ENCODE results near the gene H2BK1.

H2BK1 gene

GRCh38 chr7:151245360-151246101 lies 35.2 kb upstream of the H2BK1 start:
- DNase-seq (ENCODE audit: low read depth in 1 of 2, low spot score in 1 of 2), result no peak

GRCh38 chr7:151244841-151245346 lies 34.6 kb upstream of the H2BK1 start:
- no peak for DNase-seq (ENCODE audit: low read depth in 1 of 2, low spot score in 1 of 2)

GRCh38 chr7:151244196-151244840 lies 34.0 kb upstream of the H2BK1 start:
- no peak for DNase-seq (ENCODE audit: low read depth in 1 of 2, low spot score in 1 of 2)

GRCh38 chr7:151243408-151244195 lies 33.3 kb upstream of the H2BK1 start:
- DNase-seq (ENCODE audit: low read depth in 1 of 2, low spot score in 1 of 2), result no peak

- DNase-seq (ENCODE audit: low read depth in 1 of 2, low spot score in 1 of 2), result no peak
Measured at GRCh38 chr7:151243045-151243349, 32.7 kb upstream of the H2BK1 start.

GRCh38 chr7:151242159-151243044 lies 32.1 kb upstream of the H2BK1 start:
- no peak for DNase-seq (ENCODE audit: low read depth in 1 of 2, low spot score in 1 of 2)

GRCh38 chr7:151241755-151242096 lies 31.4 kb upstream of the H2BK1 start:
- no peak for DNase-seq (ENCODE audit: low read depth in 1 of 2, low spot score in 1 of 2)

- no peak for DNase-seq (ENCODE audit: low read depth in 1 of 2, low spot score in 1 of 2)
Measured at GRCh38 chr7:151240942-151241754, 30.9 kb upstream of the H2BK1 start.

- DNase-seq (ENCODE audit: low read depth in 1 of 2, low spot score in 1 of 2), result no peak
Measured at GRCh38 chr7:151240536-151240935, 30.2 kb upstream of the H2BK1 start.

GRCh38 chr7:151239837-151240459 lies 29.7 kb upstream of the H2BK1 start:
- DNase-seq (ENCODE audit: low read depth in 1 of 2, low spot score in 1 of 2), result no peak

- no peak for DNase-seq (ENCODE audit: low read depth in 1 of 2, low spot score in 1 of 2)
Measured at GRCh38 chr7:151238924-151239836, 28.9 kb upstream of the H2BK1 start.

GRCh38 chr7:151238190-151238810 lies 28.0 kb upstream of the H2BK1 start:
- no peak for DNase-seq (ENCODE audit: low read depth in 1 of 2, low spot score in 1 of 2)

- DNase-seq (ENCODE audit: low read depth in 1 of 2, low spot score in 1 of 2), result no peak
Measured at GRCh38 chr7:151237244-151238189, 27.2 kb upstream of the H2BK1 start.

- no peak for DNase-seq (ENCODE audit: low read depth in 1 of 2, low spot score in 1 of 2)
Measured at GRCh38 chr7:151236406-151236805, 26.1 kb upstream of the H2BK1 start.

- no peak for DNase-seq (ENCODE audit: low read depth in 1 of 2, low spot score in 1 of 2)
Measured at GRCh38 chr7:151235091-151235787, 25.0 kb upstream of the H2BK1 start.

GRCh38 chr7:151233804-151234203 lies 23.5 kb upstream of the H2BK1 start:
- no peak for DNase-seq (ENCODE audit: low read depth in 1 of 2, low spot score in 1 of 2)
